EH (cell line): ENCODE data around the gene EIF3B.
"Not testable (repeated sequence)": the region's sequence is repeated elsewhere in the genome, so short reads cannot be mapped to it uniquely, and the experiment has no call there.

ENCODE experiments used
- DNase-seq: peaks from one replicate; pipeline ENCODE4 v3.0.0-alpha.2; 2015; ENCODE audit warnings: low read depth

EIF3B gene

DNA sequence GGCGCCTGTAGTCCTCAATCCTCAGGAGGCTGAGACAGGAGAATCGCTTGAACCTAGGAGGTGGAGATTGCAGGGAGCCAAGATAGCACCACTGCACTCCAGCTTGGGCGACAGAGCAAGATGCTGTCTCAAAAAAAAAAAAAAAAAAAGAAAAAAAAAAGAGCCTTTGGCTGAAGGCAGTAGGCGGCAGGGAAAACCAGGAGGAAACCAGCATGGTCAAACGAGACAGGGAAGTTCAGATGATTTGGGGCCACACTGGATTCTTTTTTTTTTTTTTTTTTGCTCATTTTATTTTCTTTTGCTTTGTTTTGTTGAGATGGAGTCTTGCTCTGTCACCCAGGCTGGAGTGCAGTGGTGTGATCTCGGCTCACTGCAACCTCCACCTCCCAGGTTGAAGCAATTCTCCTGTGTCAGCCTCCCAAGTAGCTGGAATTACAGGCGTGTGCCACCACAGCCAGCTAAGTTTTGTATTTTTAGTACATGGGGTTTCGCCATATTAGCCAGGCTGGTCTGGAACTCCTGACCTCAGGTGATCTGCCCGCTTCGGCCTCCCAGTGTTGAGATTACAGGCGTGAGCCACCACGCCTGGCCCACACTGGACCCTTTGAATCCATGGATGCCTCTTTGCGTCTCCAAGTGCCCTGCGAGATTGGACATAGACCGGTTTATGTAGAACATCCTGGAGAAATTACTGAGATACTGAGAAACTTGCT is 7.1 kb upstream of the EIF3B start:
- DNase-seq = not testable (repeated sequence)

DNA sequence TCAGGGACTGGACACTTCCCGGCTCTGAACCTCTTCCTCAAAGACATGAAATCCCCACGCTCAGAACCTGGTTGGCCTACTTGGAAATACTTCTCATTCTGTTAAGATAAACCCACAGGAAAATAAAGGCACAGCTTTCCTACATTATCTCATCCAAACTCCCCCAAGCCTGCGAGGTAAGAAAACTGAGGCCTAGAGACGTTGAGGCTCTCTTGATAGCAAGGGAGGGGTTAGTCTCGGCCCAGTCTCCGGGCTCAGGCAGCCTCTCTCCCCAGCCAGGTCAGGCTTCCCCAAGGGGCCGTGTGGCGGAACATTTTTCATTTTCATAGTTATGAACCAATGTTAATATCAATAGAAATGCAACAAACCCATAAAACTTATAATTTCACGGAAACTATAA is 4.6 kb upstream of the EIF3B start:
- no peak for DNase-seq

DNA sequence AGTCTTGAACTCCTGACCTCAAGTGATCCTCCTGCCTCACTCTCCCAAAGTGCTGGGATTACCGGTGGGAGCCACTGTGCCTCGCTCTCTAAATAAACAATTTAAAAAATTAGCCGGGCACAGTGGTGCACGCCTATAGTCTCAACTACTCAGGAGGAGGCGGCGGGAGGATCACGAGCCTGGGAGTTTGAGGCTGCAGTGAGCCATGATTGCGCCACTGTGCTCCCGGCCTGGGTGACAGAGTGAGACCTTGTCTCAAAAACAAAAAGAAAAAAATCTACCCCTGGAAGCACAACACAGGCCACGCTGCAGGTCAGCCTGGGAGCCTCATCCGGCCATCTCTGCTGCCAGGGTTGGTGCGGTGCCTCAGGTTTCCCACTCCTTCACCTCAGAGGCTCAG is 3.8 kb upstream of the EIF3B start:
- no peak for DNase-seq

DNA sequence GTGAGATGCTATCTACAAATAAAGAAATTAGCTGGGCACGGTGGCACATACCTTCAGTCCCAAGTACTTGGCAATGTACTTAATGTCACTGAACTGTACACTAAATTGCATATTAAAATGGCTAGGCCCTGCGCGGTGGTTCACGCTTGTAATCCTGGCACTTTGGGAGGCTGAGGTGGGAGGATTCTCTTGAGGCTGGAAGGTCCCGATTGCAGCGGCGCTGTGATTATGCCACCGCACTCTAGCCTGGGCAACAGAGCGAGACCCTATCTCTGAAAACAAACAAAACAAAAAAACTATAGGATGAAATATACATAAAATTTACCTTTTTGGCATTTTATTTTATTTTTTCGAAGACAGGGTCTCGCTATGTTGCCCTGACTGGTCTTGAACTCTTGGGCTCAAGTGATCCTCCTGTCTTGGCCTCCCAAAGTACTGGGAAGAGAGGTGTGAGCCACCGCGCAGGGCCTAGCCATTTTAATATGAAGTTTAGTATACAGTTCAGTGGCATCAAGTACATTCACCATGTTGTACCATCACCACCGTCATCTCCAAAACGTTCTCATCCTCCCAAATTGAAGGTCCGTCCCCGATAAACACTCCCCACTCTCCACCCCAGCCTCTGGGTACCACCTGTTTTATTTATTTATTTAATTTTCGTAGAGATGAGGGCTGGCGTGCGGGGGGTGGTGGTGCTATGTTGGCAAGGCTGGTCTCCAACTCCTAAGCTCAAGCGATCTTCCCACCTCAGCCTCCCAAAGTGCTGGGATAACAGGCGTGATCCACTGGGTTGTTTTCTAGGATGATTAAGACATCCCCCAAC is 1.3 kb upstream of the EIF3B start:
- no peak for DNase-seq

DNA sequence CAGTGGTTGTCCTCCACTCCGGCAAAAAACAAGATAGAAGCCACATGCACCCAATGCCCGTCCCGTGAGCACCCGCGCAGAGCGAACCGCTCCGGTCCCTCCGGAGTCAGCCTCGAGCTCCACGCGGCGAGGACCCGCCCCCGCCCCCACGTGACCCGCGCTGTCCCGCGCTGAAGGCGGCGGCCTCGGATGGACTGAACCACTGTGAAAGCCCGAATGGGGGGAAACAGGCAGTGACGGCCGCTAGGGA is 766 bp upstream of the EIF3B start:
- peak; percentile 87 for DNase-seq

DNA sequence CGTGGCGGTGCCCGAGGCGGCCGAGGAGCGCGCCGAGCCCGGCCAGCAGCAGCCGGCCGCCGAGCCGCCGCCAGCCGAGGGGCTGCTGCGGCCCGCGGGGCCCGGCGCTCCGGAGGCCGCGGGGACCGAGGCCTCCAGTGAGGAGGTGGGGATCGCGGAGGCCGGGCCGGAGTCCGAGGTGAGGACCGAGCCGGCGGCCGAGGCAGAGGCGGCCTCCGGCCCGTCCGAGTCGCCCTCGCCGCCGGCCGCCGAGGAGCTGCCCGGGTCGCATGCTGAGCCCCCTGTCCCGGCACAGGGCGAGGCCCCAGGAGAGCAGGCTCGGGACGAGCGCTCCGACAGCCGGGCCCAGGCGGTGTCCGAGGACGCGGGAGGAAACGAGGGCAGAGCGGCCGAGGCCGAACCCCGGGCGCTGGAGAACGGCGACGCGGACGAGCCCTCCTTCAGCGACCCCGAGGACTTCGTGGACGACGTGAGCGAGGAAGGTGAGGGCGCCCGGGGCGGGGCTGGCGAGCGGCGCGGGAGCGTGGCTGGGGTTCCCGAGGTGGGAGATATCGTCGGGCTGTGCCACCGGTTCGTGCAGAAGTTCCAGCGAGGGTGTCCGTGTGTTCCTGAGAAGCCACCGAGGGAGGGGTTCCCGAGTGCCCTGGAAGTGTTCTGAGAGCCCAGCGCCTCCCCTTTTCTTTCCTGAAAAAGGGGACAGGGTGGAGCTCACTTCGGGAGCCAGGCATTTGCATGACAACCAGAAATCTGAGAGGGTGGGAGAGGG is 495 bp downstream of the EIF3B start:
- DNase-seq = peak; percentile 38

DNA sequence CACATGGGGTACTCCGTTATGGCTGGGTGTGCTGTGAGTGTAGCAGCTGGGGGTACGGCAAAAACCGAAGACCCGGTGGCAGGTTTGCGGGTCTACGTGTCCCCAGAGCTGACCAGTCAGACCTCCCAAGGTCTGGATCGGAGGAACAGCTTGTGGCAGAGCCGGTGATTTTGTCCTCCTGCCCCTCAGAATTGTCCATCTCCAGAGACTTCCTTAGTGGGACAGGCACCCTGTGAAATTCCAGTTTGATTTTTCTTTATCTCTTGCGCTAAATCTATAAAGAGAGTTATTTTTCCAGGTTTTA is 1.0 kb downstream of the EIF3B start:
- peak; percentile 28 for DNase-seq

DNA sequence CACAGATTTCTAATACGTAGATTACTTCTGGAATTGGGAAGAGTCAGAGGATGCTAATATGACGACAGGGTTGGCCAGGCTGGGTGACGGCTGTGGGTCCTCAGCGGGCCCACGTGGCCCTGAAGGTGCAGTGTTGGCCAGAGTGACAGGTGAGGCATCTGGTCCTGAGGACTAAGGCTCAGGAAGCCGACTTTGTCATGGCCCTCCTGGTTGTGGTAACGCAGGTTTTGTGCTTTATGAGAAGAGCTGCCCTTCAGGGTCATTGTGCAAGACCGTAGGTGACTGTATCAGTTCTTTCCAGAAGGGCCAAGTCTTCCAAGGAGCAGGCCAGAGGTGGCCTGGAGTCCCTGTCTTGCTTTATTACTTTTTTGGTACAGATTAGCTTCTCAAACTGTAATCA is 2.5 kb downstream of the EIF3B start:
- no peak for DNase-seq

DNA sequence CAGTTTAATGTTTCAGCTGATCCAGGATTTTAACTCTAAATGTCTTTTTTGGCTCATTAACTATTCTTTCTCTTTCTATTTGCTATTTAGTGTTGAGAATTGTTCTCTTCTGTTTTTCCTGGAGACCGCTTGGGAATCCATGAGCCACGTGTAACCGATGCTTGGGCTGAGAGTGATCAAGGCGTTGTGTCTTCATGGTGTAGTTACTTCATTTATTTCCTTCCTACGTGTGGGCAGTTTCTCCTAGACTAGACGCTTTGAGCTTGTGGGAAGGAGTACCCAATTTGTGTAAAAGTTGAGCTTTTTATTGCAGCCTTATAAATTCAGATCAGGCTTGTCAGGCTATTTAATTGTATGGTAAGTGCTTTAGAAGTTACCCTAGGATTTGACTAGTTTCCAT is 2.9 kb downstream of the EIF3B start:
- DNase-seq = no peak

DNA sequence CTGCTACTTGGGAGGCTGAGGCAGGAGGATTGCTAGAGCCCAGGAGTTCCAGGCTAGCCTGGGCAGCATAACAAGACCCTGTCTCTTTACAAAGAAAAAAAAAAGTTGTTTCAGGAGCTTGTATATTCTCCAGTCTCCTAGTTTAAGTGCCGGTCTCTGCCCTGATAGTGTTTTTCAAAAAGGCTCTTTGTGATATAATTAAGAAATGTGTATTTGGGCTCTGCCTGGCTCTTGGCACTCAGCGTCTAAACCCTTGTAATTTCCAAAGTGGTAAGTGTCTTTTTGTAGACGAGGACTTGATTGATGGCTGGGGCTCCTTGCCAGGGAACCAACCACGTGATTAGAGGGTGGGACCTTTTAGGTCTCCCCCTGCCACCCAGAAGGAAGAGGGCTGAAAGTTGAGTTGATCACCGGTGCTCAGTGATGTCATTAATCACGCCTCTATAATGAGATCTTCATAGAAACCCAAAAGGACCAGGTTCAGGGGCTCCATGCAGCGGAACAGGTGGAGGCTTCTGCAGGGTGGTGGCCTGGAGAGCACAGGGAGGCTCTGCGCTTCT is 4.4 kb downstream of the EIF3B start:
- DNase-seq = no peak

DNA sequence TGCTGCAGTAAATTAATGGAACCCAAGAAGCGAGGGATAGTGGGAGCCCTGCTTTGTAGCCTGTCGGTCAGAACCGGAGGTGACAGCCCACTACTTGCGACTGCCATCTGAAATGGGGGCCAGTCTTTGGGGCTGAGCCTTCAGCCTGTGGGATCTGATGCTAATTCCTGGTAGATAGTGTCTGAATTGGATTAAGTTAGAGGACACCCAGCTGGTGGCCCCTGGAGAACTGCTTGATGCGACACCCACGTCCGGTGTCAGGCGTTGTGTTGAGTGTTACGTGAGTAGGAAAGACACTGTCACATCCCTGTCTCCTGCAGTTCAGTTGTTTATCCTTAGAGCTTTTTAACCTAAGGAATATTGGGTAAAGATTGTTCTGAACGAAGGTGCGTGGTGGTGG is 5.0 kb downstream of the EIF3B start:
- no peak for DNase-seq

DNA sequence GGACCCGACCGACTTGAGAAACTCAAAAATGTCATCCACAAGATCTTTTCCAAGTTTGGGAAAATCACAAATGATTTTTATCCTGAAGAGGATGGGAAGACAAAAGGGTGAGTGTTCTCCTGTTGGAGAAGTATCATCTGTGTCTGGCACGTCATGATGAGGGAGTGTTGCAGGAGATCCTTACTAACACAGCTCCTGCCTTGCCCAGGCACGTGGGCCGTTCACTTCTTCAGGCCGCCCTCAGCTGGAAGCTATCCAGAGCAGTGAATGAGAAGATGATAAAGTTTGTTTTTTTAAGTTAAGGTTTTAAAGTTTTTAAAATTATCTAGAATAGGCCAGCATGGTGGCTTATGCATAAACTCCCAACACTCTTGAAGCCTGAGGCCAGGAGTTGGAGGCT is 6.2 kb downstream of the EIF3B start:
- DNase-seq = no peak

DNA sequence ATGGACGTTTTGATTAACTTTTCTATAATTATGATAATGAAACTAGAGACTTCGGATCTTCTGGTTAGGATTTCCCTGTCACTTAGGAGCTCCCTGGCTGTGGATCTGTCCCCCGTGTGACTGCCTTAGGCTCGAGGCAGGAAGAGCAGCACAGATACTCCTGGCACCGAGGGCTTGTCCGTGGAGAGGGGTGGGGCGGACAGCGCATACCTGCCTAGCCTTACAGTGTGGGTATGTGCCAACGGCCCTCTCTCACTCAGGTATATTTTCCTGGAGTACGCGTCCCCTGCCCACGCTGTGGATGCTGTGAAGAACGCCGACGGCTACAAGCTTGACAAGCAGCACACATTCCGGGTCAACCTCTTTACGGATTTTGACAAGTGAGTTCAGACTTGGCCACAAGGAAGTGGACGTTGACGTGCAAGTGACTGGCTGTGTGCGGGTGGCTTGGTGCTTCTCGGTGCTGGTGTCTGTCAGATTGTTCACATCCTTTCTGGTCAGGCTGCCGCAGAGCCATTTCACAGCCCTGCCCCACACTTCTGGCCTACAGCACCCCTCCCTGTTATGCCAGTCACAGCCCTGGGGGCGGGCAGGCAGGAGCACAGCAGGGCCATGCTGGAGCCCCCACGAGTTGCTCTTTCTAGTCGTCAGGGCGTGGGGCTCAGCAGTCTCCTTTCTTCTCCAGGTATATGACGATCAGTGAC is 7.9 kb downstream of the EIF3B start:
- no peak for DNase-seq

DNA sequence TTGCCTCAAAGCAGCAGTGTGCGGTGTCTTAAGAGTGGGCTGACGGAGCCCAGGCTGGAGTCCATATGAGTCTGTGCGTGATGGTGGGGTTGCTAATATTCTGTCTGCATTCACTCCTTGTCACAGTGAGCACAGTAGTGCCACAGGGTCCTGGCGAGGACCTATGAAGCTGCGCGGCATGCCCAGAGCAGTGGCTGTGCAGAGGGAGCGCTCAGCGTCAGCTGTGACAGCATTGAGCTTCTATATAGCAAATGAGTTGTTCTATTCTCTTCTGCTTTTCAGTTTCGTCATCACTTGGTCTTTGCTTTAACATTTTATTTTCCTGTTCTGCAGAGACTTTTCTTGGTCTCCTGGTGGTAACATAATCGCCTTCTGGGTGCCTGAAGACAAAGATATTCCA is 14.5 kb downstream of the EIF3B start:
- no peak for DNase-seq

DNA sequence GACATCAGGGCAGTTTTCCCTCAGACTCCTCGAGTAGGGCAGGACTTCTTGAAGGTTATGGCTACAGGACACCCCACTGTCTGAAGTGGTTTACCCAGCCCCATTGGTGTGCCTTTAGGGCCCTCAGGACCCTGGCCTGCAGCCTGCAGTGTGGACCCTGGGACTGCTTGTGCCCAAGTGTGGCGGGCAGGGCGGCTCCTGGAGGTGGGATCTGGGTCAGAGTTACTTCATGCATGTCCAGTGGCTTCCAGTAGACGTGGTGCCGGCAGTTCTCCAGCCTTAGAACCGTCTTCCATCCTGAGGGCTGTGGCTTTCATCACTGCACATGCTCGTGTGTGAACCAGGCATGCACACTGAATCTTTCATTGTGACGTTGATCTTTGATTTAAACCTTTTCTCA is 16.7 kb downstream of the EIF3B start:
- no peak for DNase-seq

DNA sequence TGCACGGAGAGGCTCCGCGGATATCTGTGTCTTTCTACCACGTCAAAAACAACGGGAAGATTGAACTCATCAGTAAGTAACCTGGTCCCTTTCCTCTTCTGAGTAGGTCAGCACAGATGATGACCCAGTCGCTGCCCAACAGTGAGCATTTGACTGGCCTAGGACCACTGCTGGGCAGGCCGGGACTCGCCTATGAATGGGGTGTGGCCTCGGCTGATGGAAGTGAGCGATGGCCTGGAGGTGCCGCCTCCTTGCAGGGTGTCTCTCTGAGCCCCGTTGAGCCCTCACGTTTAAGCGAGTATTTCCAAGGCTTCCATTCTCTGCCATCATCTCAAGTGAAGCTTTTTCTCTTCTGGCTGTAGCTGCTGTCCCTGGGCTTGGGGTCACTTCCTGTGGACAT is 18.1 kb downstream of the EIF3B start:
- no peak for DNase-seq

DNA sequence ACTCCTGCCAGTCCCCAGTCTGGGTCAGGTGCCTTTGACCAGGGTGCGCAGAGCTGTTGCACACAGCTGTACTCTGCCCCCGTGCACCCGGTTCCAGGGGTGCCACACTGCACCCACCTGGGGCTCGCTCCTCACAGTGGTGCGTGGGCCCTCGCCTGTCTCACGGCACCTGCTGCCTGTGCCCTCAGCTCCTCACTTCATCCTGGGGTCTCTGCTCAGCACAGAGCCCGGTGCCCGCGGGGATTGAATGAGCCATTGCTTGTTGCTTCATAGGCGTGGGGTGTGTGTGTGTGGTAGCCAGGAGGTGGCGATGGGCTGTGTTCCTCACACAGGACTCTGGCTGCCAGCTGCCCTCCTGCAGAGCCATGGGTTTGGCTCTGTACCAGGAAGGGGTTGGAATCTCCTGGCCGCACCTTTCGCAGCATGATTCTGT is 18.5 kb downstream of the EIF3B start:
- DNase-seq = no peak

DNA sequence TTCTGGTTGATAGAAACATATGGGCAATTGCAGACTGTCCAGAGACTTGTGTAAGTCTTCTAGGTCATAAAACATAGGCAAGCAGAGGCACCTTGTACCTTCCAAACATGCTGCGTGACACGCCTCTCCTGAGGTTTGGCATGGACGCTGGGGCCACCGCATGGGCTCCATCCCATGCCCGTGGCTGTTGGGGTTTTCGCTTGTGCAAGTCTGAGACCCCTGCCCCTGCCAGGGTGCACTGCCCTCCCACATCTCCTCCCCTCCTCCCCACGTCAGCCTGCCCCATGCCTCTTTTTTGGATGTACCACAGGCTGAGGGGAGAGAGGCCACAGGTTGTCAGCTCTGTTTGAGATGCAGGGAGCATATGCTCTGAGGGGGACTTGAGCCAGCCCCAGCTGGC is 19.0 kb downstream of the EIF3B start:
- no peak for DNase-seq

DNA sequence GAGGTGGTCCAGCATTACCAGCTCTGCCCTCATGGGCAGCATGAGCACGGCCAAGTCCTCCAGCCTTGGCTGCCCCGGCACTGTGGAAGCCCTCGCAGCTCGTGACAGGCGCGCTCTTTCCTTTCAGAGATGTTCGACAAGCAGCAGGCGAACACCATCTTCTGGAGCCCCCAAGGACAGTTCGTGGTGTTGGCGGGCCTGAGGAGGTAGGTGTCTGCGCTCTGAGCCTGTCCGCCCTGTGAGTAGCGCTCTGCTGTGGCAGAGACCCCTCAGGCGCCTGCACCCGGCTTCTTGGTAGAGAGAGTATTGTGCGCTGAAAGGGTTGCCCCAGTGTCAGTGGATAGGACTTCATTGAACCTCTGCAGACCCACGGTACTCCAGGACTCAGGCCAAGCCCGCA is 19.8 kb downstream of the EIF3B start:
- DNase-seq = no peak

DNA sequence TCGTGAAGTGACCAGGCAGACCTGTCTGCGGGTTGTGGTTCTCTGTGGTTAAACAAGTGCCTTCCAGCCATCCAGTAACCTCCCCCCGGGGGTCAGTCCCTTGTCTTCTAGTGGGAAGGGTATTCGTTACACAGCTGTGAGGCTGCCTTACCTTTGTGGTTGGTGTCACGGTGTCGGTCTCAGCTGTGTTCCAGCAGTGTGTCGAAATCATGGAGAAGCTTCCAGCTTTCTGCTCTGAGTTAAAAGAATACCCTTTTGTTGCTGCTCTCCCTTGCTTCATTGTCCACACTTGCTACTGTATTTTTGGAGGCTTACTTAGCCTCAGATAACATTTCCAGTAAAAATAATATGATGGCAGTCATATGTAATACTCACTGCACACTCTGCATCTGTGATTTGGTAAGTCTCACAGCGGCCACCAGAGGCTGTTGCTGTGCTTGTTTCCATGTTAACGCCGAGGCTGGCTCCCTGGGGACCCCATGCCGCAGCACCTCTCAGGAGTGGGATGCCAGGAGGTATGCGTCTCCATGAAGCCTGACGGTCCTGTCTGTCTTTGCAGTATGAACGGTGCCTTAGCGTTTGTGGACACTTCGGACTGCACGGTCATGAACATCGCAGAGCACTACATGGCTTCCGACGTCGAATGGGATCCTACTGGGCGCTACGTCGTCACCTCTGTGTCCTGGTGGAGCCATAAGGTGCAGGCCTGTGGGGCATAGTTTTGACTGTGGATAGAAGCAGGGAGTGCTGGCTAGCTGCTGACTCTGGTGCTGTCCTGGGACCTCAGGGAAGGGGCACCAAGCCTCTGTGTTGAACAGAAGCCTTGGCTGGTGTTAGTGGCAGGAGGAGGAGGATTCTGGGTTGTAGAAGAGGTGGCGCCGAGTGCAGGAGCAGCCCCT is 20.5 kb downstream of the EIF3B start:
- no peak for DNase-seq

DNA sequence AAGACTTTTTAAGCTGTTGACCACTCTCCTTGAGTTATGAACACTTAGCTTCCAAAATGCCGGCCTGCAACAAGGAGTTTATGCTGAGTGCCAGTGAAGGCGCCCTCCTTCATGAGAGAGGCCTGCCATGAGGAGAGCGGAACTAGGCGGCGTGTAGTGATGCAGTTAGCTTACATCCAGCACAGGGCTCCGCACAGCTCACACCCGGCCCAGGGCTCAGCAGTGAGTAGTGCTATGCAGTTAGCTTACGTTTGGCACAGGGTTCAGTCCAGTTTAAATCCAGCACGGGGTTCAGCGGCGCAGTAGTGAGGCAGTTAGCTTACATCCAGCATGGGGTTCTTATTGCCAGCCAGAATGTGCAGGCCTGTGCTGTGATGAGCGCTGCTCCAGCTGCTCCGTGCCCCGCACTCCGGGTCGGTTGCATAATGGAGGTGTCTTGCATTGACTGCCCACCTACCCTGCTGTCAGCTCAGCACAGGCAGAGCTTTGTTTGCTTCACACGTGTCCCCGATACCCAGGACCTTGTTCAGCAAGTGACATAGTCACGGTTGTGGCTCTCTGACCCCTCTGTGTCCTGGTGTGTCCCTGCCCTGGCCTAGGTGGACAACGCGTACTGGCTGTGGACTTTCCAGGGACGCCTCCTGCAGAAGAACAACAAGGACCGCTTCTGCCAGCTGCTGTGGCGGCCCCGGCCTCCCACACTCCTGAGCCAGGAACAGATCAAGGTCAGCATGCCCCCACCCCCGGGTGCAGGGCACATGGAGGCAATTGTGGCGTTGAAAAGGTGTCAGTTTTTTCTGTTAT is 21.9 kb downstream of the EIF3B start:
- DNase-seq = no peak
